GM19324 (cell line): ENCODE measurements around the gene LAMA1.
"Not testable (repeated sequence)": the region's sequence is repeated elsewhere in the genome, so short reads cannot be mapped to it uniquely, and the experiment has no call there.

Source experiments
- ATAC-seq: cut with Tn5 transposase; IDR thresholded peaks from one replicate; pipeline ENCODE4 v1.9.1; 2021; ENCODE audit warnings: mild to moderate bottlenecking, moderate library complexity; ENCODE audit not compliant: unreplicated experiment, low FRiP score

Gene LAMA1

DNA sequence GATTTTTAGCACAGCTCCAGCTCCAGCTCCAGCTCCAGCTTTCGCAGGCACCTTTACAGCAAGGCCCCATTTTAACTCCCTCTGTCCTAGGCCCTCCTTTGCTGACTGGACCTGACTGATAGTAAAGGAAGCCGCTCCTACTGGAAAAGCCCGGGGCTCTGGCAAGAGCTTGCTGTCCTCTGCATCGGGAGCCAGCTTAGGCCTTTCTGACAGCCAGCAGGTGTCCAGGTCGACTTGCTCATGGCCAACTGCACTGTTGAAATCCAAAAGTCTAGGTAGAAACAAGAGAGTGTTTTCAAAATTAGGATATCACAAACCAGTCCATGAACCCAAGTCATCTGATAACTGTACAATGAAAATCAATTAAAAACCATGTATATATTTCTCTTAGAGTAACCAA, 161.1 kb downstream of the LAMA1 start:
- ATAC-seq, result no peak

DNA sequence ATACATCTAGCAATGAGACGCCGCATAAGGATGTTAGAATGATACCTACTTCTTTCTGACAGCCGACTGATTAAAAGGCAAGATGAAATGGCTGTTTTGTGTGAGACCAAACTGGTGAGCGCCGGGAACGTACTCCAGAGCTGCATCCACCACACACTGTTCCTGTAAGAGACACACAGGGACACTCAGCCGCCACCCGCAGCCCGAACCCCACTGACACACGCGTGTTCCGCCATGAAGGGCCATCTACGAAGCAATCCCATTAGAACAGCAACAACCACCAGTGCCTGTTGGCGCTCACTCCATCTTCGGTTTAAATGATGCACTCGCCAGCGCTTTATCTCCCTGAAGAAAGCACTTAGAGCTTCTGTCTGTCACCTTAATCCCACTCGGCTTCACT, 162.3 kb downstream of the LAMA1 start:
- ATAC-seq, result no peak

DNA sequence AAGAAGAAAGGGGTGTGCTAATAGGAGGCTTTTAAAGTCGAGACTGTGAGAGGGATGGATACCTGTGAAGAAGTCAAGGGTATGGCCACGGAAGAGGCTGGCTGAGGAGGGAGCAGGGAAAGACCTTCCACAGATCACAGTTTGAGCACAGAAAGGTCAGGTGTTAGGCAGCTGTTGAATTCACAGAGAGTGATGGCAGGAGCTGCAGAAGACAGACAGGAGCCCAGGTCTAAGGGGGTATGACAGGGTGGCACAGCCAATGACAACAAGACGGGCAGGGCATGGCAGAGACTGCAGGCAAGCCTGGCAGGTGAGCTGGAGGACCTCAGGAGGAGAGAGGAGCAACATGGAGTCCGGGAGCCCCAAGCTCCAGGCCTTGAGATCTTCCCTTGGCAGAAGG, 163.1 kb downstream of the LAMA1 start:
- no peak for ATAC-seq

DNA sequence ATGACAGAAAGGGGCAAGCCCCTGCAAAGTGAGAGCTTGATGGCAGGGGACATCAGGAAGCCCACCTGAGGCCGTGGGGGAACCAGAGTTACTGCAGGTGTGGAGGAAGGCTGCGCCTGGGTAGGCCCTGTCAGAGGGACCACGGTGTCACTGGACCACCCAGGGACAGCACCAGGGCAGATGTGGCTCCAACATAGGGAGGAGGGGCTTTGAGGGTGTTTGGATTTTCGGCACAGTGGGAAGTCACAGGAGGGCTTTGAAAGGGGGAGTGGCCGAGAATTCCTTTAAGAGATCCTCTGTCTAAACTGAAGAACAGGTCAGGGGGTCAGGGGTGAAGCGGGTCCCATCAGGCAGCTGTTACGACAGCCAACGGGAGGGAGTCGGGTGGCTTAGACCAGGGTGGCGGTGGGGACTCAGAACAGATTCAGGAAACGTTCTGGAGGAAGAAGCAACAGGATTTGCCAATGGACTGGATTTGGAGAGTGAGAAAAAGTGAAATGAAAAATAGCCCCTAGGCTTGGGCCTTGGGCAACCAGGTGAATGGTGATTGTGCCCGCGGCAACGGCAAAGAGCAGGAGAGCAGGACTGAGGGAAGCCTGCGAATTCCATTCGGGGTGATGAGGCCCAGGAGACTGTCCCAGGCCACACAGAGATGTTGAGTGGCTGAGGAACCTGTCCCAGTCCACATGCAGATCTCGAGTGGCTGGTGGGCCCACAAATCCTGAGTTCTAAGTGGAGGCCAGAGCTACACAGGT, 166.1 kb downstream of the LAMA1 start:
- no peak for ATAC-seq

DNA sequence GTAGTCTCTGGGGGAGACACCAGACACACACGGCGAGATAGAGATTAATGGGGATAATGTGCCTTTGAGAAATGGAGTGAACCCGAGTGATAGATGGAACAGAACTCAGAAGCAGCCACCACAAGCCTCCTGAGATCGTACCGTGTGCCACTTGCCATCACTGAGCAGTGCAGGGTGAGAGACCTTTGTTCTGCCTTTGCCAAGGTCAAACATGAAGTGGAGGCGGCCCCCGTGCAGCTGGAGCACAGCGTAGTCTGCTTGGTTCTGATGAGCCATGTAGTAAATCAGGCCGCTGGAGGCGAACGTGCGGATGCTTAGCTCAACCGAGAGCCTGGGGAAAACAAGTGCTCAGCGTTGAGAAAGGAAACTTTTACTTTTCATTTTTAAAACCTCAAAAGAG, 167.0 kb downstream of the LAMA1 start:
- ATAC-seq, result no peak

DNA sequence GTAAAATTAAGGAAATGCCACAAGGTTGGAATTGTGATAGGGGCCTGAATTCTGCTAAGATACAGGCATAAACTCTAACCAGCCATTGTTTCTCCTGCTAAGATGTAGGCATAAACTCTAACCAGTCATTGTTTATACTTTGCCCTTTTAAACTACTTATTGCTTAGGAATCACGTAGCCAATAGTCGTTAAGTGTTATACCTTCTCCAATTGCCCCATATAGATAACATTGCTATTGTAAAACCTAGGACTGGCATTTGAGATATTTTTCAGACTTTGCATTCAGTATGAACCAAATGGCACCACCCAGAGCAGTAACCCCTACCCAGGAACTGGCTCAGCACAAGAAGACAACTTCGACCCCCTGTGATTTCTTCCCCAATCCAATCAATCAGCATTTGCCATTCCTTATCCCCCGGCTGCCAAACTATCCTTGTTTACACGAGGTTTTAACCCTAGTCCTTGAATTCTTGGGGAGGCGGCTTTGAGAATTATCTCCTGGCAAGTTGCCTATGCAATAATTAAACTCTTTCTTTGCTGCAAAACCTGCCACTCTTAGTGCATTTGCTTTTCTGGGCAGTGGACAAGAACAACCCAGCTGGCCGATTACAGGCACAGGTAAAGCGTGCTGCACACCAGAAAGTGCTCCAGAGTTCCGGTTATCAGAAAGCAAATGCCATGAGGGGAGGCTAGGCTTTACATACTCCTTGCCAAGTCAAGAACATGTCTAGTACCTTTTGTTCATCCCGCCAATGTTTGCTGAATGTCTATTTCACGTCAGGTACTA, 167.6 kb downstream of the LAMA1 start:
- no peak for ATAC-seq

DNA sequence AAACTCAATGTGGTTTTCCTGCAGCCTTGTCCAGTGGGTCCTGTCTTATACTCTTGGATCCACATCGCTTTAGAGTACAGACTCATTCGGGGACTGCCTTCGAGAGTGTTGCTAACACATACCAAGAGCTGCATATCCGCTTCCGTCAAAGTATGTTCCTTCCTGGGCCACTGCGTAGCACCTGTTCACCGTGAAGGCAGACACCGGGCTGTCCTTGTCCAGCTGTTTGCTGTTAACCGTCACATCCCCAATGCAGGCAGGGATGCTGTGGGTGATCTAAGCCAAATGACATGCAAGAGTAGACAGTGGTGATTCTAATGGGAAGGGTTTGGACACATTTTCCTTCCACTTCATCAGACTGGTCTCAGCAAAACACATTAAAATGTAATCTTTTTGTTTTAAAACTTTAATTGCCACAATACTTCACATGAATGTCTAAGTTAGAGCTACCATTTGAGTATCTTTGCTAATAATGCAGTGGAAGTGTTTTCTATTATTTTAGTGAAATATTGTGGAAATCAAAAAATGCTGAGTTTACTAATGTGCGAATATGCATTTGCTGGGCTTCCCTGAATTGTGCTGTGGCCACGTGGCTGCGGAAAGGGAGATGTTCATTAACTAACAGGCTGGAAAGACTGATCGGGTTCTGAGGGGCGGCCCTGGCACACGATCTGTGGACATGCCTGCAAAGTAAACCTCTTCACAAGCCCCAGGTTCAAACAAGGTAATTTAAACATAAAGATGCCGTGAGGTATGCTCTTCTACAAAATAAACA, 169.1 kb downstream of the LAMA1 start:
- ATAC-seq, result no peak

DNA sequence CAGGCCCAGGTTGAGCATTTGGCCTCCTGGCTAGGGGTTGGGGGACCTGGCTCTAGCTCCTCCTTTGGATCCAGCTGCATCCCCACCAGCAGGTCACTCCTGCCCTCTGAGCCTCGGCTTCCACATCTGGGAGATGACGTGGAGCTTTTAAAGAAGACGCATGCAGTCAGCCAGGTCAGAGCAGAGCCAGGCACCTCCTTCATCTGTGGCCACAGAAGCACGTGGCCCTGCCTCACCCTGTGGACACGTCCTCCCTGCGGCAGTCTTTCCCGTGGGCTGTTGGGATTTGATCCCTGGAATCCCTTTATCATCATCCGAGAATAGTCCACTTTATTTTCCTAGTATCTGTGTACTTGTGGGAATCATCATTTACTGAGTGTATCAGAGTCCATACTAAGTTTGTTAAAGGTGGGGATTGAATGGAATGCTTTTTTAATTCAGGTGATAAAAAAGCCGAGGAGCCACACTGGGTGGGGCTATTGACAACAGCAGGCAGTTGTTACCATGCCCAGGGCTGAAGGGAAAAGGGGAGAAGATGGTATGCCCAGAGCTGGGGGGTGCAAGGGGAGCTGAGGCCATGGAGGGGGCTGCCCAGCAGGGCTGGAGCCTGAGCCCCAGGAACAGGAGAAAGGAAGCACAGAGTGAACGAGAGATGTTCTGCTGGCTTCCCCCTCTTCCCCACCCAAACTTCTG, 170.1 kb downstream of the LAMA1 start:
- ATAC-seq, result no peak

DNA sequence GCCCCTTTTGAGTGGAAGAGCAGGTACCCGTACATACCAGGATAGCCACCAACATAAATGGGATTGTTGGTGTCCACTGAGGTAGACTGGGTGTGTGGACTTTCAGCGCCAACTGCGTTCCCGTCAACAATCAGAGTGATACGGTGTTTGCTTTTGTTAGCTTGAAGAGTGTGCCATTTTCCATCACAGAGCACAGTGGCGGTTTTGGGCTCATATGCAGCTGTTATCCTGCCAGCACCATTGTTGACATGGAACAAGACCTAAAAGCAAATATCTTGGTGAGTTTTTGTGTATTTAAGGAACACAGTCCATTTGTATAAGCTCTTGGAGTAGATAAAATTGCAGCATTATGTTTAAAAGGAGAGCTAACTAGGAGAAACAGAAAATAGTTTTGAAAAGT, 174.5 kb downstream of the LAMA1 start:
- no peak for ATAC-seq

DNA sequence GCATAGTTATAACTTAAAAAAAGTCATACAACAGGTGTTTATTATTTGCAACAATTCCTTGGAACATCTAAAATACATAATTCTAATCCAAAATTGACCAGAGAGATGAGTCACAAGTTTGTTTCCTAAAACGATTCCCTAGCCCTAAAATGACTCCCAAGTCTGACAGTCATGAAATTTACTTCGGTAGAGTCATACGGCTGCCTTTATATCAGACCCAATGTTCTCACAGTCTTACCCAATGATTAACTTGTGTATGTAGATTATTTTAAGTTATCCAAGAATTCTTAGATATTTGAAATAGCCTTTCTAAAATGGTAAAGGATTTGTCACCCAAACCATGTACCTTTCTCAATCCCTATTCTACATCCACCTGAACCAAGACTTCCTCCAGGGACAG, 174.9 kb downstream of the LAMA1 start:
- ATAC-seq, result no peak

DNA sequence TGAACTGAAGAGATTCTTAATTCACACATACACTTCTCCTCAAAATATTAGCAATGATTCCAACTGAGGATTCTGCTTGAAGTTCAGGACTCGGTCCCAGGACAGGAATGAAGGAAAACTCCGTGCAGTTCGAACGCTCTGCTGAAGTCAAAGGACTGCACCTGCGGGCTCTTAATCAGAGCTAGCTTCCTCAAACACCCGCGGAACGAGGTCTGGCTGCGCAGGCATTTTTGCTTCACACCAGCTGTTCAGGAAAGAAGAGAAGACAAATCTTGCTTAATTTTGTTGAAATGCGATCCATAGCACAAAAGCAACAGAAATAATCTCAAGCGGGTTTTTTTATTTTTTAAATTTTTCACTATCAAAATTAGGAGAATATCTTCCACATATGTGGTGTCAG, 175.6 kb downstream of the LAMA1 start:
- no peak for ATAC-seq

DNA sequence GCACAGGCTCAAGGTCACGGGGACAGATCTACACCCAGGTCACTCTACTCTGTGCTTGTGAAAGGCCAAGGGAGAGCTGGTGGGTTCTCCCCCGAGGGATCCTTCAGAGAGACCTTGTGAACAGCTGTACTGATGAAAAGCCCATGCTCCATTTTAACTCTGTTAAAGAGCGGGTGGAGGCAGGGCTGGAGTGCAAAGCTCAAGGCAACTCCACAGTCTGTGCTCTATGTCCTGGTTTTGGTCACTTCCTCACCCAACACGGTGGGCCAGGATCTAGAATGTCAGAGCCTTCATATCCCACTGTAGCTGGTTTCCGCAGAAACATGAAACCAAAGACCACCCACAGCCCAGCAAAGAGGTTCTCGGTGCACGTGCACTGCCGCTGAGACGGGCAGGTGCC, 177.1 kb downstream of the LAMA1 start:
- no peak for ATAC-seq

DNA sequence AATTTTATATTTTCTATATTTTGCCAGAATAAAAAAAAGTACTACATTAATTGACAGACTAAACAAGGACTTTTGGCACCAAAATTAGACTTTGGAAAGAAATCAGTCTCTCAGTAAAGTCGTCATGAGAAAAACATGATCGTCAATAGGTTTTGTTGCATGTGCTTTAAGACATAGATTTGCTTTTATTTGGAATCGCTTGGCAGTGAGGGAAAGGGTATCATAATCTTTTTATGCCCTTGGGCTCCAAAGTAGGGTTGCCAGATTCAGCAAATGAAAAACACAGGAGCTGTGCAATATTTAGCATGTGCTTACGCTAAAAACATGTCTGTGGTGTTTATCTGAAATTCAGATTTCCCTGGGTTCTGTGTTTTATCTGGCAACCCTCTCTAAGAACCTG, 177.6 kb downstream of the LAMA1 start:
- ATAC-seq, result no peak

DNA sequence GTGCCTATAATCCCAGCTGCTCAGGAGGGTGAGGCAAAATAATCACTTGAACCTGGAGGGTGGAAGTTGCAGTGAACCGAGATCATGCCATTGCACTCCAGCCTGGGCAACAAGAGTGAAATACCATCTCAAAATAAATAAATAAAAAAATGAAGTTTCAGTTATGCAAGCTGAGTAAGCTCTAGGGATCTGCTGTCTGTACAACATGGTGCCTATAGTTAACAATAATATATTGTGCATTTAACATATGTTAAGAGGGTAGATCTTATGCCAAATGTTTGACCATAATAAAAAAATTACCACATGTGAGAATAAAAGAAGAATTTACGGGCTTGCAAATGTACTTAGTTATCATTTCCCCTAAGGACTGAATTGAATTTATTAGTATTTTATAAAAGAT, 179.2 kb downstream of the LAMA1 start:
- not testable (repeated sequence) for ATAC-seq

DNA sequence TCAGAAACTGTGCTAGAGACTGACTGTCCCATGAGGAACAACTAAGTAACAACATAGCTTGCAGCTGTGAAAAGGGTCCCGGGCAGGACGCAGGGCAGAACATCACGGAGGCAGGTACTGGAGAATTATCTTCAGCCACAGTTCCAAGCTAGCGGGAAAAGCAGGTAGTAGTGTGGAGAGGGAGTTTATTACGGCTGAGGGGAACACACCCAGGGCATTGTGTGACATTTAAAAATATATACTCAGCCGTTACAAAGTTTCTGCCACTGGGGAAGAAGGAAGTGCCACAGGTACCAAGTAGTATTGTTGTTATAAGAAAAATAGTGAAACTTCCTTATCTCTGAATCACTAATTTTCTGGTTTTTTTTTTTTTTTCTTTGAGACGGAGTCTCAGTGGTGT, 179.6 kb downstream of the LAMA1 start:
- ATAC-seq, result no peak

DNA sequence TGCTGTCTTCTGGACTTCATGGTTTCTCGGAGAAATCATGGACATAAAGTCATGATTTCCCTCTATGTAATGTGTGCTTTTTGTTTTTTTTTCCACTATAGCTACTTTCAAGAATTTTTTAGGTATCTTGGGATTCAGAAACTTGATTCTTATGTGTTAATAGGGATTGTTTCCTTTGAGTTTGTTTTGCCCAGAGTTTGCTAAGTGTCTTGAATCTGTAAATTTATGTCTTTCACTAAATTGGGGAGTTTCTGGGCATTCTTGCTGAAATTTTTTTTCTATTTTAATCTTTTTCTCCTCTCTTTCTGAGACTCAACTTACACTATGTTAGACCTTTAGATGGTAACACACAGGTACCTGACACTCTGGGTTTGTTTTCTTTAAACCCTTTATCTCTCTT, 182.7 kb downstream of the LAMA1 start:
- ATAC-seq, result no peak

DNA sequence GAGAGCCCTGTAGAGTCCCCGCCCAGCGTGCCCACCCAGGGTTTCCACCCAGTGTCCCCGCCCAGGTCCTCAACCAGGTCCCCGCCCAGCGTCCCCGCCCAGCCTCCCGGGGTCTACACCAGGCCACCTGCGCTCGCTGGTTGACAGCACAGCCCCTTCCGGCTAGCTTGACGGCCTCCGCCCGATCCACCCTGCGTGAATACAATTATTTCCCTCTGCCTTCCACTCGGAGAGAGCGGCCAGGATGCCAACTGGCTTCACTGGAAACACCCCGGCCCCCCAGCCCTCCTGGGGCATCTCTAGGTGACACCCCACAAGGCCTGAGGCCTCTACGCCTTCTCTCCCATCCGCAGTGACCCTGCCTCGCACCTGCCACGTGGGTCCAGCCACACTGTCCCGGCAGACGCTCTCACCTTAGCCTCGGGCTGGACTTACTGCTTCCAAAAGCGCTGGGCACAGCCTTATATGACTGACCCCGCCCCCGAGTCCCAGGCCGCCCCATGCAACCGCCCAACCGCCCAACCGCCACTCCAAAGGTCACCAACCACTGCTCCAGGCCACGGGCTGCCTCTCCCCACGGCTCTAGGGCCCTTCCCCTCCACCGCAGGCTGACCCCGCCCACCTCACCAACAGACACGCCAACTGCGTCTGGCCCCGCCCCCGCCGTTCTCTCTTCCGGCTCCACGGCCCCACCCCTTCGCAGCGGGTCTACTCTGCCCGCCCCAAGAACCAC, 188.1 kb downstream of the LAMA1 start:
- ATAC-seq, result no peak

DNA sequence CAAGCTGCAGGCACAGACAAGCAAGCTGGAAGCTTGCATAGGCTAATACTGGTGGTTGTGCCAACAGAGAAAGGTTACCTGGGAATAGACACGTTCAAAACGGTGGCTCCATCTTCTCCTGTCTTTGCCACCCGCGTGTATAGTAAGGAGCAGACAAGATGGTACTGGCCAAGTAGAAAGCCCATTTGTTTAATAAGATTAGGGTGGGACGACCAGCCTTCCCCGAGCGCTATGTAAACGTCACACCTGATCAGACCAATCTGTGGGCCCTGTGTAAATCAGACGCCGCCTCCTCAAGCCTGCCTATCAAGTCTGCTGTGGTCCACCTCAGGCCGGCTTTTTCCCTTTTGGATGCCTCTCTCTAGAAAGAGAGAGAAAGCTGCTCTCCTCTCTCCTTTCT, 189.2 kb downstream of the LAMA1 start:
- no peak for ATAC-seq

DNA sequence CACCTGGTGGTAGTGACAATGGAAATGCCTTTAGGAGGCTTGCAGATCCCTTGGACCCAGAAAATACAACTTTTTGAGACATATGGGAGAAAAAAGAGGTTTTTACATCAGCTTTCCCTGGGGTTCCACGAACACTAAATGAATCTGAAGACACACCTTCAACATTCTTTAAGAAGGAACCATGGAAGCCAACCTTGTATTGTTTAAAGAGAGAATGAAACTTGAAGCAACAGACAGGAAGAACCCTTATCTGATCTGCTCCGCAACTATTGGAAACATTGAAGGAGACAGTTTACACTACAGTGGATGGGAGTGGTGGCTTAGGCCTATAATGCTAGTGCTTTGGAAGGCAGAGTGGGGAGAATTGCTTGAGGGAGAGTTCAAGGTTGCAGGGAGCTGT, 190.4 kb downstream of the LAMA1 start:
- no peak for ATAC-seq

DNA sequence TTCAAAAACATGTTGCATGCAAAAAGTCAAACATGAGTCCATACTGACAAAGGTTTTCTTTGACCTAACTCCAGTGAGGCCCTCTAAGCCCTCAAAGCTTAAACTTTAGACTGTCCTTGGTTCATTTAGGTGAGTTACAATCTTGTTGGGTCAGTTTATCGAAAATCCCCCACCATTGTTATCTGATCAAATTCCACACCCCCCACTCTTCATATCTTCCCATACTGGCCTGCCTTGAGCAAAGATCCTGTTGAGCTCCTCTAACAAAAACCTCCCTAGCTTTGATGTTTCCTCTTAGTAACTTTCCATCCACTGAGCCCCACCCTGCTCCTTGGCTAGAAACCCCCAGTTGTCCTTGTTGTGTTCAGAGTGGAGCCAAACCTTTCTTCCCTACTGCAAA, 194.4 kb downstream of the LAMA1 start:
- no peak for ATAC-seq
